Keratinocyte (primary cell): ENCODE results near the gene CREB3. TPM values are rescaled to one million over a fixed set of nuclear protein-coding genes. Genes with fewer than 3 reads are reported as not detected.

Experiments used
- DNase-seq: peaks from one replicate; pipeline ENCODE4 v3.0.0-alpha.2; 2011; ENCODE audit warnings: low read depth, missing footprints, low spot score
- FAIRE-seq: peaks from 2 replicates; lab custom pipeline; 2011; peaks lifted over from hg19 to GRCh38; lab: Jason Lieb, UNC
- H2AFZ ChIP-seq: 2 replicates; pipeline ENCODE4 v1.6.0; 2012; ENCODE audit warnings: low read length, control low read depth, inconsistent platforms; ENCODE audit not compliant: control insufficient read depth
- H3K27ac ChIP-seq: 2 replicates; pipeline ENCODE4 v1.5.1; 2011; ENCODE audit warnings: low read length; ENCODE audit not compliant: control insufficient read depth, insufficient read depth
- H3K27me3 ChIP-seq: 3 replicates; pipeline ENCODE4 v1.6.0; 2011; ENCODE audit warnings: low read length; ENCODE audit not compliant: control insufficient read depth, insufficient read depth; ENCODE audit errors: extremely low read depth
- H3K36me3 ChIP-seq, 2 experiments: 2 replicates in 1 of 2; 3 replicates in 1 of 2; pipeline ENCODE4 v1.5.1; 2011; ENCODE audit warnings: low read length in 2 of 2, mild to moderate bottlenecking in 1 of 2; ENCODE audit not compliant: control insufficient read depth in 2 of 2, insufficient read depth in 2 of 2; ENCODE audit errors: extremely low read depth in 1 of 2
- H3K4me1 ChIP-seq: 3 replicates; pipeline ENCODE4 v1.5.1; 2011; ENCODE audit warnings: low read length; ENCODE audit not compliant: control insufficient read depth, insufficient read depth; ENCODE audit errors: extremely low read depth
- H3K4me2 ChIP-seq: 3 replicates; pipeline ENCODE4 v1.6.0; 2011; ENCODE audit warnings: low read depth, low read length; ENCODE audit not compliant: control insufficient read depth, insufficient read depth; ENCODE audit errors: extremely low read depth
- H3K4me3 ChIP-seq, 3 experiments: fragments of 200-600 bp in 1 of 3; sonication (generic) in 1 of 3; 2 replicates in 2 of 3; 3 replicates in 1 of 3; pipeline ENCODE4 v1.5.1; 2011 to 2016; ENCODE audit warnings: low read length in 3 of 3, mild to moderate bottlenecking in 3 of 3, control low read depth in 2 of 3, inconsistent platforms in 1 of 3, low read depth in 1 of 3, mixed read lengths in 1 of 3, mixed run types in 1 of 3, moderate library complexity in 1 of 3; ENCODE audit not compliant: control insufficient read depth in 2 of 3, insufficient read depth in 2 of 3; ENCODE audit errors: extremely low read depth in 1 of 3
- H3K79me2 ChIP-seq: 2 replicates; pipeline ENCODE4 v1.6.0; 2012; ENCODE audit warnings: low read length; ENCODE audit not compliant: control insufficient read depth, insufficient read depth
- H3K9ac ChIP-seq: 3 replicates; pipeline ENCODE4 v1.6.0; 2011; ENCODE audit warnings: low read length; ENCODE audit not compliant: control insufficient read depth, insufficient read depth; ENCODE audit errors: extremely low read depth
- H3K9me1 ChIP-seq: 3 replicates; pipeline ENCODE4 v1.6.0; 2011; ENCODE audit warnings: low read length; ENCODE audit not compliant: control insufficient read depth, insufficient read depth; ENCODE audit errors: extremely low read depth
- H3K9me3 ChIP-seq: 2 replicates; pipeline ENCODE4 v1.5.1; 2012; ENCODE audit warnings: low read depth, low read length; ENCODE audit not compliant: control insufficient read depth
- H4K20me1 ChIP-seq: 3 replicates; pipeline ENCODE4 v1.6.0; 2011; ENCODE audit warnings: low read length; ENCODE audit not compliant: control insufficient read depth, insufficient read depth; ENCODE audit errors: extremely low read depth
- CTCF ChIP-seq, 3 experiments: IDR thresholded peaks in 1 of 3; conservative IDR thresholded peaks in 1 of 3; optimal IDR thresholded peaks in 1 of 3; 2 replicates in 2 of 3; 3 replicates in 1 of 3; pipeline versions ENCODE3 to v1.5.1; 2011; ENCODE audit warnings: low read length in 3 of 3, mild to moderate bottlenecking in 3 of 3, moderate library complexity in 2 of 3, control low read depth in 1 of 3, inconsistent platforms in 1 of 3; ENCODE audit not compliant: insufficient read depth in 2 of 3; ENCODE audit errors: extremely low read depth in 1 of 3
- EZH2 ChIP-seq: IDR thresholded peaks from one replicate; pipeline ENCODE4 v1.6.1; 2012; ENCODE audit warnings: inconsistent platforms, mild to moderate bottlenecking, low read length, moderate library complexity
- dilution Hi-C: fragments of 300-500 bp; cut with MboI; formaldehyde crosslinking; loops from one replicate; pipeline ENCODE4 v1.7.0; 2020; ENCODE audit warnings: low sequenced_read_pairs; ENCODE audit not compliant: extremely low pct_ligation_motif_present
- polyA plus RNA-seq, 5 experiments: library from polyadenylated mRNA; depleted of rRNA in 3 of 5; stranded (reverse) in 3 of 5; stranded (forward) in 1 of 5; unstranded in 1 of 5; fragments of >200 nt; gene quantifications; 1 replicate in 1 of 5; 2 replicates in 3 of 5; 3 replicates in 1 of 5; pipeline versions ENCODE4 v1.2.1 to v1.2.3, GENCODE V29; 2011 to 2012; ENCODE audit warnings: missing spikeins in 2 of 5, low read depth in 1 of 5, low replicate concordance in 1 of 5

CREB3 gene
- polyA plus RNA-seq, 1 donor (not counting 4 experiments of a cell fraction or from before 2014, with no cell fraction given): 24.6 TPM

- Histone ChIP-seq H3K4me1 (peaks cover 3% of the 10 kb centered on the region), H2AFZ (no peak overlapping the region), H3K4me2 (no peak overlapping the region), H3K9me3 (no peaks in the 10 kb centered on the region), H3K27ac (no peak overlapping the region), H4K20me1 (no peaks in the 10 kb centered on the region), H3K27me3 (no peaks in the 10 kb centered on the region), H3K9ac (no peak overlapping the region), H3K79me2 (peaks cover 1% of the 10 kb centered on the region), H3K4me3 (no peak overlapping the region), H3K9me1 (no peaks in the 10 kb centered on the region), H3K36me3 (peaks cover 1 to 8% of the 10 kb centered on the region in 2 experiments)
- FAIRE-seq: no peak
- TF ChIP-seq EZH2 (no peak), CTCF (optimal IDR thresholded peaks at IDR 0.05 in 1 of 3, IDR thresholded peaks at IDR 0.05 in 1 of 3, conservative IDR thresholded peaks at IDR 0.05 in 1 of 3; ENCODE audit: extremely low read depth in 1 of 3, insufficient read depth in 2 of 3, low read length in 3 of 3) (no peak)
- dilution Hi-C loops: no loop called here
- DNase-seq: no peak
Observed at GRCh38 chr9:35758475-35759050, 26.1 kb downstream of the CREB3 start.

GRCh38 chr9:35759795-35760194, 27.3 kb downstream of the CREB3 start:
- Histone ChIP-seq H2AFZ (no peak overlapping the region), H3K4me1 (peaks cover 3% of the 10 kb centered on the region), H4K20me1 (no peaks in the 10 kb centered on the region), H3K27me3 (no peaks in the 10 kb centered on the region), H3K27ac (no peak overlapping the region), H3K4me2 (no peak overlapping the region), H3K36me3 (peaks cover 1 to 3% of the 10 kb centered on the region in 2 experiments), H3K9ac (no peak overlapping the region), H3K79me2 (peaks cover 1% of the 10 kb centered on the region), H3K9me3 (no peaks in the 10 kb centered on the region), H3K4me3 (no peak overlapping the region), H3K9me1 (no peaks in the 10 kb centered on the region)
- TF ChIP-seq EZH2: no peak
- TF ChIP-seq CTCF (optimal IDR thresholded peaks at IDR 0.05 in 1 of 3, IDR thresholded peaks at IDR 0.05 in 1 of 3, conservative IDR thresholded peaks at IDR 0.05 in 1 of 3; ENCODE audit: extremely low read depth in 1 of 3, insufficient read depth in 2 of 3, low read length in 3 of 3): no peak
- dilution Hi-C loops: no loop called here
- no peak for DNase-seq
- no peak for FAIRE-seq
